Frontal cortex (tissue), 4 donors: ENCODE measurements around the gene DLL1. TPM values are rescaled to one million over a fixed set of nuclear protein-coding genes. Genes with fewer than 3 reads are reported as not detected.
"Not testable (repeated sequence)": the region's sequence is repeated elsewhere in the genome, so short reads cannot be mapped to it uniquely, and the experiment has no call there.

Source experiments
- DNase-seq, 2 donors: peaks; one replicate each; pipeline ENCODE4 v3.0.0; 2012; ENCODE audit warnings: low spot score in 2 of 2
- FAIRE-seq: peaks from 2 replicates; lab custom pipeline; 2012; peaks lifted over from hg19 to GRCh38; lab: Jason Lieb, UNC
- total RNA-seq: library from RNA; depleted of rRNA; stranded (reverse); fragments of >200 nt; gene quantifications from one replicate; pipeline ENCODE4 v1.2.3, GENCODE V29; 2014
- donor health status: control.
- donor health status: control.
- donor health status: control.

The DLL1 gene
- total RNA-seq, 1 donor from 2014 or later, result 9.0 TPM

DNA sequence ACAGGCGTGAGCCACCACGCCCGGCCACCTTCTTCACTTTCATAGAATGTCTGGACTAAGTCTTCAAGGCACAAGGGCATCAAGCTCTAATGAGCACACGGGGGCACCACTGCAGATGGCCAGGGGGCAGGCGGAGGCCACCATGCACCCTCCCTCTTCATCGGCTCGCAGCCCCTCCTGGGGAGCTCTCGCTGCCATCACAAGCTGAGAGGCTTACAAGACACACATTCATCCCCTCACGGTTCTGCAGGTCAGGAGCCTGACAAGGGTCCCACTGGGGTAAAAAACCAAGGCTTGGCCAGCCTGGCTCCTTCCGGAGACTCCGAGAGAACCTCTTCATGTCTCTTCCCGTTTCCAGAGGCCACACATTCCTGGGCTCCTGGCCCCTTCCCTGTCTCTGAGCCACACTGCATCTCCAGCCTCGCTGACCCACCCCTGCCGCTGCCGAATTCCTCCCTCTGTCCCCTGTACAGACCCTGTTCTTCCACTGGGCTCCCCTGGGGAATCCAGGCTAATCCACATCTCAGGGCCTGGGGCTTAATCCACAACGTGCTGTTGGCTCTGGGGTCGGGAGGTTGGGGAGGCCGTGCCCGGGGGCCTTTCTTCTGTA lies 19.8 kb downstream of the DLL1 start:
- FAIRE-seq, result no peak

DNA sequence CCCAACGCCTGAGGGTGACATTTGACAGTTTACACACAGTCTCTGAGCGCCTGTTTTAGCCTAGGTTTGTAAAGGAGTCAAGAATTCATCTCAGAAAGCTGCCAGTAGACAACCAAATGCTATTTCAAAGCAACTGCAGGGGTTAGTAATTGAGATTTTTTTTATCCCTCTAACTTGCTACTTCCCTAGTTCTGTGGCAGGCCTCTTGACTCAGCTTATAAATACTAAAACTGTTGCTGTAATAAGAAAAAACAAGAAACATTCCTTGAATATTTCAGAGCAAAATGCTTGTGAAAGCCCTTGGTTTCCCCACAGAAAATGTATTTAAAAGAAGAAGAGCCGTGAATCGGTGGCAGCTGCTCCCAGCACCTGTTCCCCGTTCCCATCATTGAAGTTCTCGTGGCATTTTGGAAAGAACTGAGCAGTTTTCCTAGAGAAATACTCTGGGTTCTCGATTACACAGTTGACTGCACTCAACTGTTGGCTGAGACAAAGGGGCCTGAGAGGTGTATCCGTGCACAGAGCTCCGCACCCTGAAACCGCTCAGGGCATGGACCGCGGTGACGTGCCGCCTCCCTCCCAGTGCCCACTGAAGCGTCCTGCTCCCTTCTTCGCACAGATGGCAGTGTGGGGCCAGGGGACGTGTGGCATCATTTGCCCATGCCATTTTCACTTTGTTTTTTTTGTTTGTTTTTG lies 20.9 kb downstream of the DLL1 start:
- FAIRE-seq (no peak), DNase-seq (no peak)

More for the DNA sequence above, 19.8 kb downstream of the DLL1 start:
- no peak for DNase-seq

DNA sequence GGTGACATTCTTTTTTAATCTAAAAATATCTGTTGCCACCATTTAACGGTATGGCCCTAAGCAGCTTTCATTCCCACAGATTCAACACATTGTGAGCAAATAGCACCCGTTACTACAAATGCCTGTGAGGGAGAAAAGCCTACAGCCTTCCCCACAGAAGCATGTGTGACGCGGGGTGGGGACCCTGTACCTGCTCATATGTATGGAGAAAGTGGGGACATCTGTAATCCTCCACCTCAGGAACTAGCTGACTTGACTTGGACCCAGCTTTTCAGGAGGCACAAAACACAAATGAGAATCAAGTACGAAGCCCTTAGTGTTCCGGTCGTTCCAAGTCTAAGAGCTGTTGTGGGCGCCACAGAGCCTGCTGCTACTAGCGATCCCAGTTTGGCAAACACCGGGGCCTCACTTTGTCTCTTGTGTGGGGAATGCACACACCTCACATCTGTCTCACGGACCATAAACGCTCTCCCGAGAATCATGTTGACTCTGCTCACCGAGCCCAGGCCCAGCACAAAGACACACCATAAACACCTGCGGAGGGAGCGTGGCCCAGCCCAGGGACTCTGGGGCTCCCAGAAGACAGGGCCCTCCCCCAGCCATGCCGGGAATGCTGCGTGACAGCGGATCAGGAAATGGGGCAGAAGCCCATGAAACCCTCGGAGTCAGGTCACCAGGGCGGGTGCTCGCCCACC lies 21.6 kb downstream of the DLL1 start:
- FAIRE-seq (no peak), DNase-seq (no peak)

DNA sequence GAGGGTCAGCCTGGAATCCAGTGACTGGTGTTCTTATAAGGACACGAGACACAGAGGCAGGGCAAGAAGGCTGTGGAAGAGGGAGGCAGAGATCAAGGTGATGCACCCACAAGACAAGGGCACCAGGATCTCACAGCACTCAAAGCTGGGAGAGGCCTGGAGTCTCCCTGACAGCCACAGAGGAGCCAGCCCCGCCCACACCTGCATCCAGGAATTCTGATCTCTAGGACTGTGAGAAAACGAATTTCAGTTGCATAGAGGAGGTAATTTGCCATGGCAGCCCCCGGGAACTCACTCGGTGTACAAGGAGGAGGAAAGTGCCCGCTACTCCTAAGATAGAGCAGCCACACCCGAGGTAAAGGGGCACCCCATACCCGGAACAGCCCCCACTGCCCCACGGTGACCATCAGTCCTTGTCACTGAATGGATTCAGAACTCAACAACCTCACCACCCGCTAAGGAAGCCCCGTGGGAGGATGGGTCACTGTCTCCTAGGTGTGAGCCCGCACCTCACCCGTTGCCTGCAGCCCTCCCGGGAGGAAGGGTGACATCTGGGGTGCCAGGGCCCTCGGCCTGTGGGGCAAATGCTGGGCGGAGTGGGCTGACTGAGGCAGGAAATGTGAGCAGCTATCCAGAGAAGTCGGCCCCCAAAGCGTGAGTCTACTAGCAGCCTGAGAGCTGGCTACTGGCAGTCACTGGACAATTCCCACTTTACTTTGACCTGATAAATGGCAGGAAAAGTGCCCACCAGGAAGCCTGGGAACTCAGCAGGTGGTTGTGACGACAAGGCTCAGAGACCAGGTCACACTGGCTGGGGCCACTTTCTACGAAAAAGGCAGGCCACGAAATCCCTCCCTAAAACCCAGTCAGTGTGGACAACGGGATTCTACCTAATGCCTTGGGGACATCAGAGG lies 22.4 kb downstream of the DLL1 start:
- FAIRE-seq, result no peak
- DNase-seq, result no peak

- FAIRE-seq (no peak), DNase-seq (no peak)
Measured at GRCh38 chr6:170267688-170268087, 23.2 kb downstream of the DLL1 start.

DNA sequence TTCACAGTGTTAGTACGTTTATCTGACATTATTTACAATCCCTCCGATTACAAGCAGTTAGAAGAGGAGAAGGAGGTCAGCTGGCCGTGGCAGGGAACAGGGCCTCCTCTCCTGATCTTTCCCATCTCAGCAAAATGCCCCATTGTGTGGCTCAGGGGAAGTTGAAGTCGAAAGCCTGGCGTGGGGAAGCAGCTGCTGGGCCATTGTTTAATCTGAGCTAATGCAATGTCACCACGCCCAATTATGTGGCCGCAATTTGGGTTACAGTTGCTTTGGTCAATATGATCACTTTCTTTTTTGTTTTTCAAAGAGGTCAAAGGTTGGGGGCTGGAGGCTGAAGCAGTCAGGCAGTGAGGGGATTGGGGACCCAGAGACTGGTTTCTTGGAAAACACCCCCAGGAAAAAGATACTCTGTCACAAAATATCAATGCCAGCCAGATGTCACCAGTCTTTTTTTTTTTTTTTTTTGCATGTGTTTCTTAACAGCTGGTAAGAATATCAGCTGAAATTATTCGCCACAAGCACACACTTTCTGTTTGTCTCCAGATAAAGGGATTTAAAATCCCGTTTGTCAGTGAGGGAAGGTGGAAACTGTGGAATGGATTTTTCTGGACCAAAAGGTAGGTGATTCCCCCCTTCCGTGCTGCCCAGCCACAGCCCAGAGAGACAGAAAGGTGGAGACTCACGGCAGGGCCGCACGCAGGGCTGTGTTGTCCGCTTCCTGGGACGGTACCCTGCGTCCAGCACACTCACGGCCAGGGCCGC lies 24.6 kb downstream of the DLL1 start:
- FAIRE-seq (no peak), DNase-seq (peak in 1 of 2 donors; percentile 73)

GRCh38 chr6:170265655-170266054 lies 25.2 kb downstream of the DLL1 start:
- FAIRE-seq (no peak), DNase-seq (no peak)

GRCh38 chr6:170264644-170265043 lies 26.2 kb downstream of the DLL1 start:
- not testable (repeated sequence) for DNase-seq, FAIRE-seq

DNA sequence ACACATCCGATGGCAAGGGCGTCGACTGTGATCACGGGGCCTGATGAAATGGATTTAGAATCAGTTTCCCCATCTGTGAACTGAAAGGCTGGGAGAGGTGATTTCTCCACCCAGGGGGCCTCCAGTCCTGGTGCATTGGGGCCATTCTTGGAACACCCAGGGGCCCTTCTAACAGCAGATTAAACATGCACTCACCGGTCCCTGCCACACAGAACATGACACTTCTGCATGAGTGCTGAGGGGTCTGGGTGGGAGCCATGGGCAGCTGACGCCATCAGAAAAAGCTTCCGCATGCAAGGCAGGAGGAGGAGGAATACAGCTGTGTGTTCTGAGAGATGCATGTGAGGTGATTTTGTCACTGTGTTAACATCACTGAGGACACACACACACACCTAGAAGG lies 26.8 kb downstream of the DLL1 start:
- DNase-seq (no peak), FAIRE-seq (no peak)

- DNase-seq (no peak), FAIRE-seq (no peak)
Measured at GRCh38 chr6:170263410-170263809, 27.5 kb downstream of the DLL1 start.

DNA sequence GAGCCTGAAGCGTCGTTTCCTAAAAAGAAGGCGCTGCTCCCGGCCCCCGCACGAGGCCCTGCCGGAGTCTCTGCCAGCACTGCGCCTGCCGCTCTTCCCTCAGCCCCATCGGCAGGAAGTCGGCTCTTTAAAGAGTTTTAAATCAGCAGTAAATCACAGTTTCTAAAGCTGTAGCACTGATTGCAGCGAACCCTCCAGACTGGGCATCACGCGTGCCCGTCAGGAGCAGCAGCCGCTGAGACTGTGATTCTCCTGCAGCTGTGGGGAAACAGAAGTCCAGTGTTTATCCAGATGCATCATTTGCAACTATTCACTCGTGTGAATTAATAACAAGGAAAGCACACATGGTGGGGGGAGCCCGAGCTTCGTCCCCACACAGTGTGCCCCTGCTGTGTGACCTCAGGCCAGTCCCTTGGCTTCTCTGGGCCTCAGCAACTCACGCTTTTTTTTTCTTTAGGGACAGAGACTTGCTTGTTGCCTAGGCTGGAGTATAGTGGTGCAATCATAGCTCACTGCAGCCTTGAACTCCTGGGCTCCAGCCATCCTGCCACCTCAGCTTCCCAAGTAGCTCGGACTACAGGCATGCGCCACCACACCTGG lies 28.3 kb downstream of the DLL1 start:
- DNase-seq, result no peak
- FAIRE-seq, result no peak

DNA sequence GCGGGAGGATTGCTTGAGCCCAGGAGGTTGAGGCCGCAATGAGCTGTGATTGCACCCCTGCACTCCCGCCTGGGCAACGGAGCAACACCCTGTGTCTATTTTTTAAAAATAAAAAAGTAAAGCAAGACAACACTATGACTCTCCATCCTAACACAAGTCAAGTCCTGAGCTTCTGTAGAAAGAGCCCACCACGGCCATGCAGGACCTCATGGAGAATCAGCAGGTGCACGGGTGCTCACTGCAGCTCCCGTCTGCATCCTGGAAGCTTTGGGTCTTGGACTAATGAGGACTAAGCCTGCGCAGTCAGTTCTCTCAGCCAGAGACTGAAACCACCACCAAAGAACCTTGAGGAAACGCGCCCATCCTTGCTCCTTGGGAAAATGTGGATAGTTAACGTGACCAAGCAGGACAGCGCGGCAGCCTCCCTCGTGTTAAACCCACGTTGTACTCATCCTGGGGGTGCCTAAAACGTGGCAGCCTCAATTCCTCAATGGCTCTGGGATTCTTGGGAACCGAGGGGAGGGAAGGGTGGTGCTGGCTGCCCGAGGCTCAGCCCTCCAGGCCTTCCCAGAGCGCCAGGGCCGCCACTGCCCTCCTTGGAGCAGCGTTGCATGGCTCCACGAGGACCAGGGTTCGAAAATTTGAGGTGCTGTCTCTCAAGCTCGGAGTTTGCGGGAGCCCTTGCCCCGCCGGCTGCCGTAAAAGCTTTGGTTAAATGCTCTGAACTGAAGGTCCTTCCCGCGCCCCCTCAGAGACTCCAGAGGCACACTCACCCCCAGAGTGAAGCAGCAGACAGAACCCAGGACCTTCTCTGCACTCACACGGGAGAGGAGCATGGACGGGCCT lies 29.0 kb downstream of the DLL1 start:
- no peak for DNase-seq
- no peak for FAIRE-seq

DNA sequence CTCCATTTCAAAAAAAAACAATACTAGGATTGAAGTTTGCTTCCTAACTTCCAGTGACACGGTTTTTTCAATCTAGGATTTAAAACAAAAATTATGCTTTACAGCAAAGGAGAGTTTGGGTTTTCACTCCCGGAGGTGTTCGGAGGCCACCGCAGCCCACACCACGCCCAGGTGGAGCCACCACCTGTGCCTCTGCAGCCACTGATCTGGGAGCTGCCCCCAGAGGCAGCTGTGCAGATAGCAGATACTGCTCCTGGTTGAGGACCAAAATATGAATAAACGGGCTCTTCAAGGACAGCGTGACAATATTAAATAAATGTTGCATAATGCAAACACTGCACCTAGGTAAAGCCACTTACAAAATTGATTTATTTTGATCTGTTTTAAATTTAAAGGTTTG lies 30.2 kb downstream of the DLL1 start:
- DNase-seq (no peak), FAIRE-seq (no peak)

DNA sequence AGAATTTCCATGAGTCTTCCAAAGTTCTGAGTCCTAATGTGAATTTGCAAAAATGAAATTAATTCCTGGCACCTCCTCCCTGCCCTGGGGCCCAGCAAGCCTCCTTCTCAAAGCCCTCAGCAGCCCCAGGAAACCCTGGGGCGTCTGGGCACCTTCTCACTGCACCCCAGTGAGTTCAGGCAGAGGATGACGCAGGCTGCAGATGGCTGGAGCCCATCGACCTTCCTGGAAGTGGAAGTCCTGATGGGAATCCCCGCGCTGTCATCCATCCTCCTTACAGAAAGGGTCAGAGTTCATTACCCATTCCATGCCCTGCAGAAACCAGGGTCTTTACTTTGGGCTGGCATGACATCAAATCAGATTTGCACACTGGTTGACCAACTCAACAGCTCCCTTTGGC lies 31.6 kb downstream of the DLL1 start:
- no peak for DNase-seq

DNA sequence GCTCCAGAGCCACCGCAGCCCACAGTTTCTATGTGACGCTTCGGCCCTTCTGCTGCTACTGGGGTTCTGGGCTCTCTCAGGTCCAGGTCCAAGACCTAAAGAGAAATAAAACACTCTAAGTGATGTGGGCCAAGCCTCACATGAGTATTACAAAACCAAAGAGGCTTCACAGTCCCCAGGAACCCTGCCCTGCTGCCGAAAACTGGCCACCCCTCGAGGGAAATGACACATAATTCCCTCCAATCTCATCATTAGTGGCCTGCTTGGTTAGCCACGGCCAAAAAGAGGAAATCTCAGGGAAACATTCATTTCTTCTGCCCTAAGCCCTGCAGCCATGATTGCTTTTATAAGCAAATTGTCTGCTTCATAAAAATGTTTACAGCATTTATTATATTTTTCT lies 32.5 kb downstream of the DLL1 start:
- no peak for DNase-seq
- no peak for FAIRE-seq

More for the DNA sequence above, 31.6 kb downstream of the DLL1 start:
- no peak for FAIRE-seq

GRCh38 chr6:170257376-170257775 lies 33.5 kb downstream of the DLL1 start:
- FAIRE-seq, result no peak
- DNase-seq, result no peak

DNA sequence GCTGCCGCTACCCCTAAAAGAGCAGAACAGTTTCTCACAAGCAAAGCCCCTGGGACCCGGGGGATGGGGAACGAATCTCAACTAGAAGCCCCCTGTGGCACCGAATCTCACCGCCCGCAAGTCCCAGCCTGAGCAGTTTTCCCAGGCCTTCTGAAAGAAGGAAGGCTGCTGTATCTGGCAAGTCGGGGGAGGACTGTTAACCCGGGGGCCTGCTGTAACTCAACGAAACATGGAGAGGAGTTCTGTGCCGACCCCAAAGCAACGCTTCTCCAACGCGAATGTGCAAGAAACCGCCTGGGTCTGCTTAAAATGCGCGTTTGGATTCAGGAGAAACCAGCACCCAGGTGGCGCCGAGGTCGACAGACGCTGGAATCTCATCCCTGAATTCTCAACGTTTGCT lies 34.2 kb downstream of the DLL1 start:
- no peak for FAIRE-seq
- no peak for DNase-seq

GRCh38 chr6:170255426-170256125 lies 35.3 kb downstream of the DLL1 start:
- no peak for FAIRE-seq
- no peak for DNase-seq
